Small intestine (tissue), 7 donors: ENCODE data around the gene SIX2. TPM values are rescaled to one million over a fixed set of nuclear protein-coding genes. Genes with fewer than 3 reads are reported as not detected.

Experiments used
- DNase-seq, 2 donors: peaks; one replicate each; pipeline versions ENCODE4 v3.0.0 to v3.0.0-alpha.2; 2013
- FAIRE-seq: peaks from 2 replicates; lab custom pipeline; 2012; peaks lifted over from hg19 to GRCh38; lab: Jason Lieb, UNC
- H3K27ac ChIP-seq, 3 donors: one replicate each; pipeline ENCODE4 v1.5.1; 2013; ENCODE audit warnings: low read length in 2 of 3, mild to moderate bottlenecking in 2 of 3, control low read depth in 1 of 3, inconsistent platforms in 1 of 3, low read depth in 1 of 3, moderate library complexity in 1 of 3
- H3K27me3 ChIP-seq, 3 donors: one replicate each; pipeline ENCODE4 v1.6.1; 2013; ENCODE audit warnings: low read length in 3 of 3, inconsistent platforms in 1 of 3; ENCODE audit not compliant: control insufficient read depth in 3 of 3, insufficient read depth in 3 of 3
- H3K36me3 ChIP-seq, 3 donors: one replicate each; pipeline ENCODE4 v1.6.1; 2013; ENCODE audit warnings: low read length in 3 of 3, inconsistent platforms in 1 of 3, low read depth in 1 of 3, mild to moderate bottlenecking in 1 of 3, moderate library complexity in 1 of 3; ENCODE audit not compliant: control insufficient read depth in 3 of 3, insufficient read depth in 2 of 3
- H3K4me1 ChIP-seq, 3 donors: one replicate each; pipeline ENCODE4 v1.6.1; 2013; ENCODE audit warnings: low read length in 2 of 3, inconsistent platforms in 1 of 3, low read depth in 1 of 3, mild to moderate bottlenecking in 1 of 3, moderate library complexity in 1 of 3; ENCODE audit not compliant: control insufficient read depth in 3 of 3, insufficient read depth in 2 of 3
- H3K4me3 ChIP-seq, 3 donors: one replicate each; pipeline ENCODE4 v1.5.1; 2013; ENCODE audit warnings: low read length in 3 of 3, control low read depth in 1 of 3, inconsistent platforms in 1 of 3, low read depth in 1 of 3, mild to moderate bottlenecking in 1 of 3, moderate library complexity in 1 of 3
- H3K9me3 ChIP-seq, 2 donors: one replicate each; pipeline ENCODE4 v1.6.1; 2013; ENCODE audit warnings: low read depth in 1 of 2, low read length in 1 of 2; ENCODE audit not compliant: control insufficient read depth in 2 of 2, insufficient read depth in 1 of 2
- WGBS, 3 donors: extraction: QIAGEN DNeasy Blood & Tissue Kit; methylation state at CpG; one replicate each; pipeline ENCODE4 v1.1.7; 2013; 5-methylcytosine and 5-hydroxymethylcytosine counted together
- polyA plus RNA-seq, 4 donors: library from polyadenylated mRNA; stranded (reverse) in 3 of 4; unstranded in 1 of 4; fragments of 200-250 nt in 3 of 4; fragments of 120-200 nt in 1 of 4; gene quantifications; one replicate each; pipeline versions ENCODE4 v1.2.1 to v1.2.3, GENCODE V29; 2013
- donor health status: healthy with polysubstance abuse.
- donor health status: control.
- donor health status: control.
- donor health status: Bipolar disorder and iron deficiency.
- donor health status: healthy.

Gene SIX2
- polyA plus RNA-seq, 4 donors: 0.06 to 0.12 TPM; not detected in 2

GRCh38 chr2:45008296-45009129 is 739 bp downstream of the SIX2 start:
- FAIRE-seq (no peak), DNase-seq (peak in 1 of 2 donors; percentile 44)
- Histone ChIP-seq H3K4me1 (peaks cover 0 to 27% (median 4%) of the 10 kb centered on the region in 3 donors), H3K27me3 (peaks cover 45 to 98% (median 71%) of the 10 kb centered on the region in 3 donors), H3K27ac (no peak overlapping the region), H3K4me3 (peak overlapping the region in 1 of 3 donors; percentile 43), H3K9me3 (peaks cover 0 to 3% of the 10 kb centered on the region in 2 donors), H3K36me3 (no peaks in the 10 kb centered on the region)
- 6 to 12% (median 9%) methylated on average over 69 to 75 of the region's 75 CpGs for WGBS, 3 donors

- DNase-seq (no peak), FAIRE-seq (no peak)
- WGBS, 3 donors: 37 to 51% (median 44%) methylated on average over 6 of the region's 6 CpGs
- Histone ChIP-seq H3K27me3 (peaks cover 51 to 98% (median 72%) of the 10 kb centered on the region in 3 donors), H3K9me3 (peaks cover 0 to 3% of the 10 kb centered on the region in 2 donors), H3K27ac (no peak overlapping the region), H3K4me3 (no peak overlapping the region), H3K36me3 (no peaks in the 10 kb centered on the region), H3K4me1 (peaks cover 0 to 23% (median 4%) of the 10 kb centered on the region in 3 donors)
These were observed 1.3 kb downstream of the SIX2 start for GRCh38 chr2:45007961-45008295.

- no peaks in the 10 kb centered on the region for H3K36me3 ChIP-seq
- FAIRE-seq: no peak
- no peak overlapping the region for H3K27ac ChIP-seq
- H3K9me3 ChIP-seq: peaks cover 0 to 3% of the 10 kb centered on the region in 2 donors
- H3K27me3 ChIP-seq: peaks cover 47 to 98% (median 71%) of the 10 kb centered on the region in 3 donors
- no peak for DNase-seq
- WGBS, 3 donors: 79 to 88% (median 86%) methylated on average over 7 of the region's 7 CpGs
- peaks cover 0 to 23% (median 4%) of the 10 kb centered on the region in 3 donors for H3K4me1 ChIP-seq
- no peak overlapping the region for H3K4me3 ChIP-seq
These were observed 2.3 kb downstream of the SIX2 start for GRCh38 chr2:45006942-45007287.

GRCh38 chr2:45006041-45006941 is 3.0 kb downstream of the SIX2 start:
- H3K4me3 ChIP-seq: no peak overlapping the region
- no peaks in the 10 kb centered on the region for H3K36me3 ChIP-seq
- H3K9me3 ChIP-seq: peaks cover 0 to 3% of the 10 kb centered on the region in 2 donors
- H3K27ac ChIP-seq: no peak overlapping the region
- WGBS, 3 donors: 30 to 38% (median 32%) methylated on average over 36 to 37 of the region's 37 CpGs
- peaks cover 42 to 98% (median 71%) of the 10 kb centered on the region in 3 donors for H3K27me3 ChIP-seq
- DNase-seq (no peak), FAIRE-seq (no peak)
- peaks cover 0 to 23% (median 4%) of the 10 kb centered on the region in 3 donors for H3K4me1 ChIP-seq

GRCh38 chr2:45005261-45006002 is 3.8 kb downstream of the SIX2 start:
- Histone ChIP-seq H3K27me3 (peaks cover 40 to 98% (median 69%) of the 10 kb centered on the region in 3 donors), H3K4me1 (peaks cover 0 to 22% (median 4%) of the 10 kb centered on the region in 3 donors), H3K27ac (no peak overlapping the region), H3K4me3 (no peak overlapping the region), H3K9me3 (peaks cover 0 to 3% of the 10 kb centered on the region in 2 donors), H3K36me3 (no peaks in the 10 kb centered on the region)
- no peak for FAIRE-seq
- DNase-seq: no peak
- WGBS, 3 donors: 8 to 15% (median 13%) methylated on average over 21 to 25 of the region's 25 CpGs

- peaks cover 34 to 98% (median 73%) of the 10 kb centered on the region in 3 donors for H3K27me3 ChIP-seq
- peaks cover 0 to 4% of the 10 kb centered on the region in 2 donors for H3K9me3 ChIP-seq
- no peaks in the 10 kb centered on the region for H3K36me3 ChIP-seq
- DNase-seq (no peak), FAIRE-seq (no peak)
- peaks cover 0 to 14% (median under 1%) of the 10 kb centered on the region in 3 donors for H3K4me1 ChIP-seq
- no peak overlapping the region for H3K27ac ChIP-seq
- WGBS, 3 donors: 5 to 12% (median 6%) methylated on average over 40 to 45 of the region's 45 CpGs
- H3K4me3 ChIP-seq: no peak overlapping the region
These were observed 4.6 kb downstream of the SIX2 start for GRCh38 chr2:45004562-45005191.

GRCh38 chr2:45003579-45004551 is 5.4 kb downstream of the SIX2 start:
- no peaks in the 10 kb centered on the region for H3K36me3 ChIP-seq
- no peak overlapping the region for H3K27ac ChIP-seq
- peaks cover 0 to 10% (median 0%) of the 10 kb centered on the region in 3 donors for H3K4me1 ChIP-seq
- no peak overlapping the region for H3K4me3 ChIP-seq
- H3K27me3 ChIP-seq: peaks cover 29 to 100% (median 79%) of the 10 kb centered on the region in 3 donors
- DNase-seq (no peak), FAIRE-seq (no peak)
- peaks cover 0 to 4% of the 10 kb centered on the region in 2 donors for H3K9me3 ChIP-seq
- WGBS, 3 donors: 12 to 19% (median 16%) methylated on average over 40 to 41 of the region's 41 CpGs
